Mesothelial cell of epicardium (in vitro differentiated cells): ENCODE measurements around the gene U2AF1L4. TPM values are rescaled to one million over a fixed set of nuclear protein-coding genes. Genes with fewer than 3 reads are reported as not detected.

Source experiments
- DNase-seq, 2 experiments: peaks; one replicate each; pipeline ENCODE4 v3.0.0; 2021; ENCODE audit warnings: low spot score in 2 of 2; ENCODE audit not compliant: unreplicated experiment in 2 of 2
- H3K27ac Mint-ChIP-seq: 2 replicates; pipeline ENCODE4 v1.8.0; 2021; ENCODE audit warnings: mixed read lengths
- H3K27me3 Mint-ChIP-seq: 2 replicates; pipeline ENCODE4 v1.8.0; 2021; ENCODE audit warnings: low read depth, mixed read lengths
- H3K36me3 Mint-ChIP-seq: 2 replicates; pipeline ENCODE4 v1.8.0; 2021; ENCODE audit warnings: mixed read lengths
- H3K4me1 Mint-ChIP-seq: 2 replicates; pipeline ENCODE4 v1.8.0; 2021; ENCODE audit warnings: mixed read lengths
- H3K4me3 Mint-ChIP-seq: 2 replicates; pipeline ENCODE4 v1.8.0; 2021; ENCODE audit warnings: mild to moderate bottlenecking, moderate library complexity, mixed read lengths
- H3K9me3 Mint-ChIP-seq: 2 replicates; pipeline ENCODE4 v1.8.0; 2021; ENCODE audit warnings: mixed read lengths
- total RNA-seq: library from RNA; stranded (reverse); gene quantifications from 3 replicates; pipeline ENCODE4 v1.2.1, GENCODE V29; 2021
- TF ChIP-seq, protein P1 (sequence below): fragments of 200-600 bp; sonication (generic); IDR thresholded peaks from one replicate; pipeline ENCODE4 v1.5.0; 2021; ENCODE audit warnings: antibody characterized with exemption; ENCODE audit not compliant: unreplicated experiment

U2AF1L4 gene
- total RNA-seq, 1 donor from 2014 or later, result 42.5 TPM

DNA sequence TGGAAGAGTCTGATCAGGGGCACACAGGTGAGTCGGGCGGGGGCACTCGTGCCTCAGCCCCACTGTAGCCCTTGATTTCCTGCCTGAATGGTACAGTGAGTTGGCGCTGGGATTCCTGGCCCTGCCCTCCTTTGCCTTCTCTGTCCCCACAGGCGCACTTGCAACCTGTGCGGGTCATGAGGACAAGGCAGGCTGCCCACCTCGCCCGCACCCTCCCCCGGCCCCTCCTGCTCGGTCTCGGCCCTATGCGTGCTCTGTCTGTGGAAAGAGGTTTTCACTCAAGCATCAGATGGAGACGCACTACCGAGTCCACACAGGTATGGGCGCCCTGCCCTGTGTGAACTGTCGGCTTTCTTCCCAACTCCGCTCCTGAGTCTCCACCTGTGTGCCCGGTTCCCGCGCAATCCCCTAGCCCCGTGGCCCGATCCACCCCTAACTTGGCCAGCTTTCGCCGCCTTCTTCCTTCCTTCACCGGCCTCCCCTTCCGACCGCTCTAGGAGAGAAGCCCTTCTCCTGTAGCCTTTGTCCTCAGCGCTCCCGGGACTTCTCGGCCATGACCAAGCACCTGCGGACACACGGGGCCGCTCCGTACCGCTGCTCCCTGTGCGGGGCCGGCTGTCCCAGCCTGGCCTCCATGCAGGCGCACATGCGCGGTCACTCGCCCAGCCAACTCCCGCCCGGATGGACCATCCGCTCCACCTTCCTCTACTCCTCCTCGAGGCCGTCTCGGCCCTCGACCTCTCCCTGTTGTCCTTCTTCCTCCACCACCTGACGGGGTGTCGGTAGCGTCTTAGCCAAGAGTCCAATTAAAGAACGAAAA is 29.0 kb downstream of the U2AF1L4 start:
- no peaks in the 10 kb centered on the region for H3K9me3 Mint-ChIP-seq
- H3K4me3 Mint-ChIP-seq, result peak overlapping the region; percentile 85
- peak overlapping the region; percentile 86 for H3K27ac Mint-ChIP-seq
- H3K4me1 Mint-ChIP-seq, result peaks cover 24% of the 10 kb centered on the region
- TF ChIP-seq, protein P1, sequence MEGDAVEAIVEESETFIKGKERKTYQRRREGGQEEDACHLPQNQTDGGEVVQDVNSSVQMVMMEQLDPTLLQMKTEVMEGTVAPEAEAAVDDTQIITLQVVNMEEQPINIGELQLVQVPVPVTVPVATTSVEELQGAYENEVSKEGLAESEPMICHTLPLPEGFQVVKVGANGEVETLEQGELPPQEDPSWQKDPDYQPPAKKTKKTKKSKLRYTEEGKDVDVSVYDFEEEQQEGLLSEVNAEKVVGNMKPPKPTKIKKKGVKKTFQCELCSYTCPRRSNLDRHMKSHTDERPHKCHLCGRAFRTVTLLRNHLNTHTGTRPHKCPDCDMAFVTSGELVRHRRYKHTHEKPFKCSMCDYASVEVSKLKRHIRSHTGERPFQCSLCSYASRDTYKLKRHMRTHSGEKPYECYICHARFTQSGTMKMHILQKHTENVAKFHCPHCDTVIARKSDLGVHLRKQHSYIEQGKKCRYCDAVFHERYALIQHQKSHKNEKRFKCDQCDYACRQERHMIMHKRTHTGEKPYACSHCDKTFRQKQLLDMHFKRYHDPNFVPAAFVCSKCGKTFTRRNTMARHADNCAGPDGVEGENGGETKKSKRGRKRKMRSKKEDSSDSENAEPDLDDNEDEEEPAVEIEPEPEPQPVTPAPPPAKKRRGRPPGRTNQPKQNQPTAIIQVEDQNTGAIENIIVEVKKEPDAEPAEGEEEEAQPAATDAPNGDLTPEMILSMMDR, result no peak
- peaks cover 2% of the 10 kb centered on the region for H3K36me3 Mint-ChIP-seq
- no peaks in the 10 kb centered on the region for H3K27me3 Mint-ChIP-seq
- peak in 1 of 2 experiments; percentile 74 for DNase-seq

DNA sequence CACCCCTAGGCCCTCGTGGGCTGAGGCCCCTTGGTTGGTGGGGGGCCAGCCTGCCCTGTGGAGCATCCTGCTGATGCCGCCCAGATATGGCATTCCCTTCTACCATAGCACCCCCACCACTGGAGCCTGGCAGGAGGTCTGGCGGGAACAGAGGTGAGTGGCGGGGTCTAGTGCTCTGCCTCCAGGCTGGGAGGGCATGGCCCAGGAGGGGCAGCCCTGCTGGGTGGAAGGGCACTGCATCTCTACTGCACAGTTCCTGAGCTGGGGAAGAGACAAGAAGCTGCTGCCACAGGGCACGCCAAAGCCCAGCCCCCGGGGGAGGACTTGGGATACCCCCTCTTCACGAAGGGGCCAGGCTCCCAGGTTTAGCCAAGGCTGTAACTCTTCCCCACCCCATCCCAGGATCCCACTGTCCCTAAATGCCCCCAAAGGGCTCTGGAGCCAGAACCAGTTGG is 29.8 kb downstream of the U2AF1L4 start:
- H3K27me3 Mint-ChIP-seq, result no peaks in the 10 kb centered on the region
- peaks cover 2% of the 10 kb centered on the region for H3K36me3 Mint-ChIP-seq
- no peak overlapping the region for H3K27ac Mint-ChIP-seq
- TF ChIP-seq, protein P1, result no peak
- no peak for DNase-seq
- H3K4me3 Mint-ChIP-seq, result no peak overlapping the region
- H3K4me1 Mint-ChIP-seq, result peaks cover 24% of the 10 kb centered on the region
- H3K9me3 Mint-ChIP-seq, result no peaks in the 10 kb centered on the region

DNA sequence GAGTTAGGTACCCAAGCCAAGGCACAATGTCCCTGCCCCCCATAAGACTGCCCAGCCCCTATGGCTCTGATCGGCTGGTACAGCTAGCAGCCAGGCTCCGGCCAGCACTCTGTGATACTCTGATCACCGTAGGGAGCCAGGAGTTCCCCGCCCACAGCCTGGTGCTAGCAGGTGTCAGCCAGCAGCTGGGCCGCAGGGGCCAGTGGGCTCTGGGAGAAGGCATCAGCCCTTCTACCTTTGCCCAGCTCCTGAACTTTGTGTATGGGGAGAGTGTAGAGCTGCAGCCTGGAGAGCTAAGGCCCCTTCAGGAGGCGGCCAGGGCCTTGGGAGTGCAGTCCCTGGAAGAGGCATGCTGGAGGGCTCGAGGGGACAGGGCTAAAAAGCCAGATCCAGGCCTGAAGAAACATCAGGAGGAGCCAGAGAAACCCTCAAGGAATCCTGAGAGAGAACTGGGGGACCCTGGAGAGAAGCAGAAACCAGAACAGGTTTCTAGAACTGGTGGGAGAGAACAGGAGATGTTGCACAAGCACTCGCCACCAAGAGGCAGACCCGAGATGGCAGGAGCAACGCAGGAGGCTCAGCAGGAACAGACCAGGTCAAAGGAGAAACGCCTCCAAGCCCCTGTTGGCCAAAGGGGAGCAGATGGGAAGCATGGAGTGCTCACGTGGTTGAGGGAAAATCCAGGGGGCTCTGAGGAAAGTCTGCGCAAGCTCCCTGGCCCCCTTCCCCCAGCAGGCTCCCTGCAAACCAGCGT is 30.4 kb downstream of the U2AF1L4 start:
- no peak overlapping the region for H3K27ac Mint-ChIP-seq
- peaks cover 24% of the 10 kb centered on the region for H3K4me1 Mint-ChIP-seq
- TF ChIP-seq, protein P1, result no peak
- H3K36me3 Mint-ChIP-seq, result no peaks in the 10 kb centered on the region
- no peaks in the 10 kb centered on the region for H3K9me3 Mint-ChIP-seq
- peak overlapping the region; percentile 51 for H3K4me3 Mint-ChIP-seq
- no peak for DNase-seq
- no peaks in the 10 kb centered on the region for H3K27me3 Mint-ChIP-seq

DNA sequence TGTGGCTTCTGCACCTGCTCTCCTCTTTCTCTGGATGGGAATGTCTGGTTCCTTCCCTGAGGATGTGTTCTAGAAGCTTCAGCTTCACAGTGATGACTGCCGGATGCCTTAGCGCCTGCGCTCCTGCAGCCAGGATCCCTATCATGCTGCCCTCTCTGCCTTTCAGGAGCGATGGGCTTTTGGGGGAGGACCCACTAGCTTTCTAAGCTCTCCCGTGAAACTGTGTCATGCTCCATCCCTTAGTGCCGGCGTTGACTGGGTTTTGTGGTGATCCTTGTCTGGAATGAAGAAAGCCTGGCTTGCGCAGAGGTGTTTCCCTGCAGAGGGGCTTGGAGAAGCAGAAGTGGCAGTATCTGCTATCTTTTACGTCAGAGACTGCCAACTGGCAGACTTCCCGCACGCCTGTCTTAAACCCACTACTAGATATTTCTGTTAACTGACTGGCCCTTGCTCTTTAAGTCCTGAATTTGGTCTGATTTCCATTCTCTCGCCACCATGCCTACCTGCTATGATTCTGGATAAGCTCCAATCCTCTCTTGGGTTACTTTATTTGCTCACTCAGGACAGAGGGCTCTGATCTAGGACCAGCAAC is 31.2 kb downstream of the U2AF1L4 start:
- H3K27me3 Mint-ChIP-seq, result no peaks in the 10 kb centered on the region
- no peak for DNase-seq
- TF ChIP-seq, protein P1, result no peak
- H3K4me3 Mint-ChIP-seq, result no peak overlapping the region
- no peaks in the 10 kb centered on the region for H3K36me3 Mint-ChIP-seq
- H3K9me3 Mint-ChIP-seq, result no peaks in the 10 kb centered on the region
- peaks cover 17% of the 10 kb centered on the region for H3K4me1 Mint-ChIP-seq
- H3K27ac Mint-ChIP-seq, result no peak overlapping the region

DNA sequence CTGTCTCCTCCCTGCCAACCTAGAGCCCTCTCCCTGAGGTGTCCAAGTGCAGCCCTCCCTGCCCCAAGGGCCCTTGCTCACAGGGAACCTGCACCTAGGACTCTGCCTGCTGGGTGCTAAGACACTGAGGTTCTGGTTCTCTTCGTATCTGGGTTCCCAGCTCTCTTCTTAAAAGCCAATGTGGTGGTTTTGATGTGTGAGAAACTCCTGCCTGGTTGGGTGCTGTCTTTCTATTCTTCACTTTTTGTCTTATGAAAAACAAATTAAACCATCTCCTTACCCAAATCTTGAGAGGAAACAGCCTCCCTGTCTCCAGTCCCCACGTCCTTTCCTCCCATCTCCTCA is 31.7 kb downstream of the U2AF1L4 start:
- H3K27me3 Mint-ChIP-seq, result no peaks in the 10 kb centered on the region
- peaks cover 14% of the 10 kb centered on the region for H3K4me1 Mint-ChIP-seq
- H3K36me3 Mint-ChIP-seq, result no peaks in the 10 kb centered on the region
- no peak overlapping the region for H3K27ac Mint-ChIP-seq
- no peak overlapping the region for H3K4me3 Mint-ChIP-seq
- TF ChIP-seq, protein P1, result no peak
- no peak for DNase-seq
- no peaks in the 10 kb centered on the region for H3K9me3 Mint-ChIP-seq
